ENCODE data around the gene NQO1. TPM values are rescaled to one million over a fixed set of nuclear protein-coding genes. Genes with fewer than 3 reads are reported as not detected.

The NQO1 gene
- total and polyA plus RNA-seq, 2 experiments from 2014 or later = 2.1 to 10.8 TPM

DNA sequence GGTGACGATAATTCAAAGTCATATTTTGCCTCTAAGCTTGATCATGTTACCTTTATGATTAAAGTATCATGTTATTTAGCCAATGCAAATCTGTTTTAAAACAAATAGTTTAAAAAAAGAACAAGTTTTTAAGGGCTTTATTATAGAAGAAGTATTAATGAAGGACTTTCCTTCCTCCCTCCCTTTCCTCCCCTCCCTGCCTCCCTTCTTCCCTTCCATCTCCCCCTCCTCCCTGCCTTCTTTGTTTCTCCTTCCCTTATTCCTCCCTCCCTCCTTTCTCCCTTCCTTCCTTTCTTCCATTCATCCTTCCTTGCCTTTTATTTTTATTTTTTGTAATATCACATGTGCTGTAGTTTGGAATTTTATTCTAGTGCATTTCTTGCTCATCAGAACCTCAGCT, 26.4 kb downstream of the NQO1 start:
- TF ChIP-seq, protein P1, sequence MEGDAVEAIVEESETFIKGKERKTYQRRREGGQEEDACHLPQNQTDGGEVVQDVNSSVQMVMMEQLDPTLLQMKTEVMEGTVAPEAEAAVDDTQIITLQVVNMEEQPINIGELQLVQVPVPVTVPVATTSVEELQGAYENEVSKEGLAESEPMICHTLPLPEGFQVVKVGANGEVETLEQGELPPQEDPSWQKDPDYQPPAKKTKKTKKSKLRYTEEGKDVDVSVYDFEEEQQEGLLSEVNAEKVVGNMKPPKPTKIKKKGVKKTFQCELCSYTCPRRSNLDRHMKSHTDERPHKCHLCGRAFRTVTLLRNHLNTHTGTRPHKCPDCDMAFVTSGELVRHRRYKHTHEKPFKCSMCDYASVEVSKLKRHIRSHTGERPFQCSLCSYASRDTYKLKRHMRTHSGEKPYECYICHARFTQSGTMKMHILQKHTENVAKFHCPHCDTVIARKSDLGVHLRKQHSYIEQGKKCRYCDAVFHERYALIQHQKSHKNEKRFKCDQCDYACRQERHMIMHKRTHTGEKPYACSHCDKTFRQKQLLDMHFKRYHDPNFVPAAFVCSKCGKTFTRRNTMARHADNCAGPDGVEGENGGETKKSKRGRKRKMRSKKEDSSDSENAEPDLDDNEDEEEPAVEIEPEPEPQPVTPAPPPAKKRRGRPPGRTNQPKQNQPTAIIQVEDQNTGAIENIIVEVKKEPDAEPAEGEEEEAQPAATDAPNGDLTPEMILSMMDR (IDR thresholded peaks at IDR 0.05; ENCODE audit: low read depth, low read length) = no peak
- H3K36me3 ChIP-seq = peaks cover 41% of the 10 kb centered on the region

DNA sequence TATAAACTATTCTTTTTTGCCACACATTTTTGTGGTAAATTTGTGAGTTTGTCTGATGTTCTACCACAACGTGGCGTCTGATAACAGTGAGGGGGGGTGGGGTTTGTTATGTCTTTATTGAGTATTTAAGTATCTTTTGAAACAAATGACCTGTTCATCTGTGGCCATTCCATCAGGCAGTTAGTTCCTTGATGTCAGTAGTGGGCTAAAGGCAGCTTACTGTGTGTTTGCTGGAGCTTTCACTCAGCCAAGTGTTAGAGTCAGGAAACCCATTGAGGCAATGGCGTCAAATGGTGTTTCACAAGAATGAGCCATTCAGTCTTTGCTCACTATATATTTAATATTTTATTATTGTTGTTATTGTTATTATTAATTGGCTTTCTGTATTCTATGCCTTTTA, 28.0 kb downstream of the NQO1 start:
- Histone ChIP-seq H3K4me1 (ENCODE audit: low read depth) (no peaks in the 10 kb centered on the region), H3K27me3 (no peaks in the 10 kb centered on the region), H3K27ac (no peak overlapping the region), H3K4me3 (no peak overlapping the region), H3K36me3 (peaks cover 57% of the 10 kb centered on the region), H3K9me3 (ENCODE audit: low read depth) (no peaks in the 10 kb centered on the region)
- DNase-seq (ENCODE audit: low read depth in 1 of 2, low spot score in 1 of 2) = no peak
- TF ChIP-seq, protein P1 (IDR thresholded peaks at IDR 0.05; ENCODE audit: low read depth, low read length) = no peak

More for the DNA sequence above, 26.4 kb downstream of the NQO1 start:
- DNase-seq (ENCODE audit: low read depth in 1 of 2, low spot score in 1 of 2) = no peak
- no peaks in the 10 kb centered on the region for H3K9me3 ChIP-seq (ENCODE audit: low read depth)
- no peaks in the 10 kb centered on the region for H3K27me3 ChIP-seq
- no peak overlapping the region for H3K27ac ChIP-seq
- H3K4me3 ChIP-seq = no peak overlapping the region
- no peaks in the 10 kb centered on the region for H3K4me1 ChIP-seq (ENCODE audit: low read depth)

DNA sequence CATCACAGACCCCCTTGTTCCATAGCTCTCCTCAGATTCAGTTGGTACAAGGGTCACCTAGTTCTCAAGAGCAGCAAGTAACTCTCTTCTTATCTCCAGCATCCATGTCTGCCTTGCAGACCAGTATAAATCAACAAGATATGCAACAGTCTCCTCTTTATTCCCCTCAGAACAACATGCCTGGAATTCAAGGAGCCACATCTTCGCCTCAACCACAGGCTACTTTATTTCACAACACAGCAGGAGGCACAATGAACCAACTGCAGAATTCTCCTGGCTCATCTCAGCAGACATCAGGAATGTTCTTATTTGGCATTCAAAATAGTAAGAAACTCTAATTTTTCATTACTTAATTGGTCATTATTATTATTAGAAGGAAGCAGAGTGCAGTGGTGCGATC, 32.4 kb downstream of the NQO1 start:
- no peaks in the 10 kb centered on the region for H3K9me3 ChIP-seq (ENCODE audit: low read depth)
- H3K36me3 ChIP-seq = peaks cover 65% of the 10 kb centered on the region
- H3K4me3 ChIP-seq = no peak overlapping the region
- peak in 1 of 2 donors; percentile 6 for DNase-seq (ENCODE audit: low read depth in 1 of 2, low spot score in 1 of 2)
- H3K27me3 ChIP-seq = no peaks in the 10 kb centered on the region
- no peak overlapping the region for H3K27ac ChIP-seq
- no peaks in the 10 kb centered on the region for H3K4me1 ChIP-seq (ENCODE audit: low read depth)
- TF ChIP-seq, protein P1 (IDR thresholded peaks at IDR 0.05; ENCODE audit: low read depth, low read length) = no peak

DNA sequence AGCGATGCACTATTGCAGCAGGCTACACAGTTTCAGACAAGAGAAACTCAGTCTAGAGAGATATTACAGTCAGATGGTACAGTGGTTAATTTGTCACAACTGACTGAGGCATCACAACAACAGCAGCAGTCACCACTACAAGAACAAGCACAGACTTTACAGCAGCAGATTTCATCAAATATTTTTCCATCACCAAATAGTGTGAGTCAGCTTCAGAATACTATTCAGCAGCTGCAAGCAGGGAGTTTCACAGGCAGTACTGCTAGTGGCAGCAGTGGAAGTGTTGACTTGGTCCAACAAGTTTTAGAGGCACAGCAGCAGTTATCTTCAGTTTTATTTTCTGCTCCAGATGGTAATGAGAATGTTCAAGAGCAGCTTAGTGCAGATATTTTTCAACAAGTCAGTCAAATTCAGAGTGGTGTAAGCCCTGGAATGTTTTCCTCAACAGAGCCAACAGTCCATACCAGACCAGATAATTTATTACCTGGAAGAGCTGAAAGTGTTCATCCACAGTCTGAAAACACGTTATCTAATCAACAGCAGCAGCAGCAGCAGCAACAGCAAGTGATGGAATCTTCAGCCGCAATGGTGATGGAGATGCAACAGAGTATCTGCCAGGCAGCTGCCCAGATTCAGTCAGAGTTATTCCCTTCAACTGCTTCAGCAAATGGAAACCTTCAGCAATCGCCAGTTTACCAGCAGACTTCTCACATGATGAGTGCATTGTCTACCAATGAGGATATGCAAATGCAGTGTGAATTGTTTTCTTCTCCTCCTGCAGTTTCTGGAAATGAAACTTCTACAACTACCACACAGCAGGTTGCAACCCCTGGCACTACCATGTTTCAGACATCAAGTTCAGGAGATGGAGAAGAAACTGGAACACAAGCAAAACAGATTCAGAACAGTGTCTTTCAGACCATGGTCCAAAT, 34.1 kb downstream of the NQO1 start:
- H3K27ac ChIP-seq = peak overlapping the region; percentile 77
- H3K4me3 ChIP-seq = no peak overlapping the region
- H3K27me3 ChIP-seq = no peaks in the 10 kb centered on the region
- no peaks in the 10 kb centered on the region for H3K9me3 ChIP-seq (ENCODE audit: low read depth)
- DNase-seq (ENCODE audit: low read depth in 1 of 2, low spot score in 1 of 2) = peak in 1 of 2 donors; percentile 19
- H3K4me1 ChIP-seq (ENCODE audit: low read depth) = no peaks in the 10 kb centered on the region
- peaks cover 62% of the 10 kb centered on the region for H3K36me3 ChIP-seq
- TF ChIP-seq, protein P1 (IDR thresholded peaks at IDR 0.05; ENCODE audit: low read depth, low read length) = no peak

DNA sequence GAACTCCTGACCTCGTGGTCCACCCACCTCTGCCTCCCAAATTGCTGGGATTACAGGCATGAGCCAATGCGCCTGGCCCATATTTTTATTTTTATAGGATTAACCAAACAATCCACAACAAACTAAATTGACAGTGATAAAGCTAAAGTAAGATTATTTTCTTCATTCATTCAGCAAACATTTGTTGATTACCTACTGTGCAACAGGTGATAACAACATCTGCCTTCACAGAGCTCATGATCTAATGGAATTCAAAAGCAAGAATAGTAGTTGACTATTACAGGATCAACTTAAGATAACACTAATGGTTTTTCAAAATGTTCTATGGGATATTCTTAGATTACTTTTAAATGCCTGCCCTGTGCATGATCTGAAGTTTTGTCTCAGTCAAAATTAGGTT, 37.8 kb downstream of the NQO1 start:
- H3K36me3 ChIP-seq = peaks cover 38% of the 10 kb centered on the region

More for the DNA sequence above, 37.8 kb downstream of the NQO1 start:
- Histone ChIP-seq H3K9me3 (ENCODE audit: low read depth) (no peaks in the 10 kb centered on the region), H3K4me3 (no peak overlapping the region), H3K27me3 (no peaks in the 10 kb centered on the region), H3K27ac (no peak overlapping the region), H3K4me1 (ENCODE audit: low read depth) (no peaks in the 10 kb centered on the region)
- TF ChIP-seq, protein P1 (IDR thresholded peaks at IDR 0.05; ENCODE audit: low read depth, low read length) = no peak
- no peak for DNase-seq (ENCODE audit: low read depth in 1 of 2, low spot score in 1 of 2)

Measured in cardiac muscle cell (in vitro differentiated cells and primary cell).